Measurements from ENCODE around the gene CDCP1. TPM values are rescaled to one million over a fixed set of nuclear protein-coding genes. Genes with fewer than 3 reads are reported as not detected.

CDCP1 gene
- total RNA-seq, 4 donors from 2014 or later, result 14.7 to 35.9 (median 24.2) TPM

- DNase-seq, result no peak
- intact Hi-C loops (cut with DNase I), result no loop called here
- H3K27ac ChIP-seq, result no peak overlapping the region
Observed at GRCh38 chr3:45041666-45042065, 104.5 kb downstream of the CDCP1 start.

GRCh38 chr3:45037720-45038455, 108.3 kb downstream of the CDCP1 start:
- peak; percentile 79 to 99 (median 90) for TF ChIP-seq CTCF (IDR thresholded peaks at IDR 0.05)
- no peak for TF ChIP-seq POLR2A (IDR thresholded peaks at IDR 0.05)
- intact Hi-C loops (cut with DNase I), result loop anchor here (5.0 to 10.0 kb wide), 3 partner anchors 174 to 619 kb away; no protein-coding TSS in a partner anchor
- Histone ChIP-seq H3K36me3 (no peaks in the 10 kb centered on the region), H3K4me1 (peaks cover 8 to 38% of the 10 kb centered on the region in 2 donors), H3K4me3 (replicated peaks in 1 of 3) (no peak overlapping the region), H3K27ac (no peak overlapping the region), H3K27me3 (no peaks in the 10 kb centered on the region), H3K9me3 (no peaks in the 10 kb centered on the region)
- peak; percentile 96 for DNase-seq
- 4 to 5% methylated on average over 11 of the region's 11 CpGs for WGBS, 2 donors

More at GRCh38 chr3:45041666-45042065, 104.5 kb downstream of the CDCP1 start:
- 82 to 93% methylated on average over 2 of the region's 2 CpGs for WGBS, 2 donors
- H3K36me3 ChIP-seq, result no peaks in the 10 kb centered on the region
- no peaks in the 10 kb centered on the region for H3K9me3 ChIP-seq
- TF ChIP-seq CTCF (IDR thresholded peaks at IDR 0.05) (no peak), POLR2A (IDR thresholded peaks at IDR 0.05) (no peak)
- H3K4me1 ChIP-seq, result peaks cover under 1 to 12% of the 10 kb centered on the region in 2 donors
- no peak overlapping the region for H3K4me3 ChIP-seq (replicated peaks in 1 of 3)
- H3K27me3 ChIP-seq, result no peaks in the 10 kb centered on the region

DNA sequence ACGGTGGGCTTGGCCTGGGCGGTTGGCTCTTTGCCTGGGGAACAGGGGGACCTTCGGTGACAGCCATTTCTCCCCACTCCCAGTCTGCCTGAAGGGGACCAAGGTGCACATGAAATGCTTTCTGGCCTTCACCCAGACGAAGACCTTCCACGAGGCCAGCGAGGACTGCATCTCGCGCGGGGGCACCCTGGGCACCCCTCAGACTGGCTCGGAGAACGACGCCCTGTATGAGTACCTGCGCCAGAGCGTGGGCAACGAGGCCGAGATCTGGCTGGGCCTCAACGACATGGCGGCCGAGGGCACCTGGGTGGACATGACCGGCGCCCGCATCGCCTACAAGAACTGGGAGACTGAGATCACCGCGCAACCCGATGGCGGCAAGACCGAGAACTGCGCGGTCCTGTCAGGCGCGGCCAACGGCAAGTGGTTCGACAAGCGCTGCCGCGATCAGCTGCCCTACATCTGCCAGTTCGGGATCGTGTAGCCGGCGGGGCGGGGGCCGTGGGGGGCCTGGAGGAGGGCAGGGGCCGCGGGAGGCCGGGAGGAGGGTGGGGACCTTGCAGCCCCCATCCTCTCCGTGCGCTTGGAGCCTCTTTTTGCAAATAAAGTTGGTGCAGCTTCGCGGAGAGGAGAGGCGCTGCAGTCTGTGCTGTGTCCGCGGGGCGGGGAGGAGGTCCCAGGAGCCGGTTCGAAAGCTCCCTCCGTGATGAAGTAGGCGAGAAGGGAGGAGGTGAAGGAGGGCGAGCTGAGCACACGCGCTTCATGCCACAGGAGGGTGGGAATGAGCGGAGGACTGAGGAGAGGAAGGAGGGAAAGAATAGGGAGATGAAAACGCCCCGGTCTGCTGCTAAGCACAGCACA, 110.5 kb downstream of the CDCP1 start:
- no peaks in the 10 kb centered on the region for H3K9me3 ChIP-seq
- no peaks in the 10 kb centered on the region for H3K27me3 ChIP-seq
- H3K4me1 ChIP-seq, result peaks cover 8 to 34% of the 10 kb centered on the region in 2 donors
- peak overlapping the region in 1 of 3 donors; percentile 6 for H3K27ac ChIP-seq
- DNase-seq, result peak; percentile 19 to 25
- H3K36me3 ChIP-seq, result no peaks in the 10 kb centered on the region
- no peak for TF ChIP-seq POLR2A (IDR thresholded peaks at IDR 0.05)
- no peak for TF ChIP-seq CTCF (IDR thresholded peaks at IDR 0.05)
- WGBS, 2 donors, result 20 to 37% methylated on average over 23 to 35 of the region's 64 CpGs
- H3K4me3 ChIP-seq (replicated peaks in 1 of 3), result no peak overlapping the region
- intact Hi-C loops (cut with DNase I), result loop anchor here (5.0 to 10.0 kb wide), 3 partner anchors 177 to 622 kb away; no protein-coding TSS in a partner anchor

DNA sequence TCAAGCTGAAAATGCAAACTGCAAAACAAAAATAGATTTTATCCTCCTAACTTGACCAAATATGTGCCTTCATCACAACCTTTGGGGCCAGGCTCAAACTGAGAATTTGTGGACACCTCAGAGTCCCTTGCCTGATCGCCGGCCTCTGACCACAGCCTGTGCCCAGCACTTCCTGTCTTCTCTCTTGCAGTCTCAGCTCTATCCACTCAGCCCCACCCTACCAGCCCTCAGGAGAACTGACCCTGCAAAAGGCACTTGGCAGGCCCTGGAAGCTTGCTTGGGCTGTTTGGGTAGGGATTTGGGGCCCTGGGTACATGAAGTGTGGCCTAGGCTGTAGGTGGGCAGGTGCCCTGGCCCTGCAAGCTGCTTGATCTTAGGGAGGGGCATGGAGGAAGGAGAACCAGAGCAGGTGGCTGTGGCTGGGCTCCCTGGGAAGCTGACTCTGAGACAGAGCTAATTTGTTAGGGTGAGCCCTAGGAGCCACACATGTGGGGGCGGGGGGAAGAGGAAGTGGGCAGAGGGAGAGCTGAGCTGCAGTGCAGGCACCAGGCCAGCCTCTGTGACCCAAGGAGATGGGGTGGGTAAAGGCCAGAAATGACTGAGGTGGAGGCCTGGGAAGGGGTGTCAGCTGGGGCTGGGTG, 111.4 kb downstream of the CDCP1 start:
- H3K9me3 ChIP-seq, result no peaks in the 10 kb centered on the region
- no peak overlapping the region for H3K27ac ChIP-seq
- no peak for TF ChIP-seq CTCF (IDR thresholded peaks at IDR 0.05)
- no peak for TF ChIP-seq POLR2A (IDR thresholded peaks at IDR 0.05)
- 69 to 90% methylated on average over 3 of the region's 3 CpGs for WGBS, 2 donors
- H3K4me1 ChIP-seq, result peaks cover 8 to 34% of the 10 kb centered on the region in 2 donors
- intact Hi-C loops (cut with DNase I), result loop anchor here (5.0 to 10.0 kb wide), 3 partner anchors 178 to 623 kb away; no protein-coding TSS in a partner anchor
- H3K27me3 ChIP-seq, result no peaks in the 10 kb centered on the region
- no peaks in the 10 kb centered on the region for H3K36me3 ChIP-seq
- peak in 1 of 2 donors; percentile 32 for DNase-seq
- H3K4me3 ChIP-seq (replicated peaks in 1 of 3), result no peak overlapping the region
